Measurements from ENCODE around the gene CREB3L2.

CREB3L2 gene

GRCh38 chr7:137891016-137891655 lies 110.8 kb downstream of the CREB3L2 start:
- no peak for DNase-seq

- DNase-seq, result no peak
Measured at GRCh38 chr7:137890449-137890921, 111.4 kb downstream of the CREB3L2 start.

- no peak for DNase-seq
Measured at GRCh38 chr7:137888241-137888640, 113.6 kb downstream of the CREB3L2 start.

GRCh38 chr7:137886746-137887145 lies 115.1 kb downstream of the CREB3L2 start:
- DNase-seq, result peak; percentile 71

GRCh38 chr7:137886281-137886680 lies 115.6 kb downstream of the CREB3L2 start:
- no peak for DNase-seq

GRCh38 chr7:137885678-137886077 lies 116.2 kb downstream of the CREB3L2 start:
- no peak for DNase-seq

- no peak for DNase-seq
Measured at GRCh38 chr7:137882806-137883205, 119.1 kb downstream of the CREB3L2 start.

GRCh38 chr7:137882261-137882668 lies 119.6 kb downstream of the CREB3L2 start:
- no peak for DNase-seq

- DNase-seq, result no peak
Measured at GRCh38 chr7:137881607-137882260, 120.2 kb downstream of the CREB3L2 start.

GRCh38 chr7:137880432-137880831 lies 121.5 kb downstream of the CREB3L2 start:
- no peak for DNase-seq

GRCh38 chr7:137879357-137880158 lies 122.3 kb downstream of the CREB3L2 start:
- no peak for DNase-seq

- peak; percentile 93 for DNase-seq
Measured at GRCh38 chr7:137878333-137878961, 123.4 kb downstream of the CREB3L2 start.

GRCh38 chr7:137877027-137877675 lies 124.7 kb downstream of the CREB3L2 start:
- DNase-seq, result no peak

- no peak for DNase-seq
Measured at GRCh38 chr7:137875746-137876145, 126.1 kb downstream of the CREB3L2 start.

GRCh38 chr7:137873979-137874777 lies 127.7 kb downstream of the CREB3L2 start:
- DNase-seq, result no peak

GRCh38 chr7:137873524-137873923 lies 128.4 kb downstream of the CREB3L2 start:
- DNase-seq, result no peak

GRCh38 chr7:137871170-137871915 lies 130.5 kb downstream of the CREB3L2 start:
- no peak for DNase-seq

- no peak for DNase-seq
Measured at GRCh38 chr7:137870684-137871083, 131.2 kb downstream of the CREB3L2 start.

GRCh38 chr7:137870078-137870477 lies 131.8 kb downstream of the CREB3L2 start:
- DNase-seq, result no peak

GRCh38 chr7:137869260-137869659 lies 132.6 kb downstream of the CREB3L2 start:
- DNase-seq, result no peak

- DNase-seq, result no peak
Measured at GRCh38 chr7:137867289-137867688, 134.6 kb downstream of the CREB3L2 start.
